Stimulated activated CD8-positive, alpha-beta memory T cell treated with anti-CD3 and anti-CD28 coated beads, Interleukin-7, amount 100 ng/mL, for 48 hours (primary cell): ENCODE measurements around the gene PBX3.

Experiments used
- DNase-seq, 2 donors: peaks; one replicate each; pipeline ENCODE4 v3.0.0-alpha.2; 2020; ENCODE audit warnings: low read depth in 1 of 2; ENCODE audit errors: extremely low read depth in 1 of 2

PBX3 gene

DNA sequence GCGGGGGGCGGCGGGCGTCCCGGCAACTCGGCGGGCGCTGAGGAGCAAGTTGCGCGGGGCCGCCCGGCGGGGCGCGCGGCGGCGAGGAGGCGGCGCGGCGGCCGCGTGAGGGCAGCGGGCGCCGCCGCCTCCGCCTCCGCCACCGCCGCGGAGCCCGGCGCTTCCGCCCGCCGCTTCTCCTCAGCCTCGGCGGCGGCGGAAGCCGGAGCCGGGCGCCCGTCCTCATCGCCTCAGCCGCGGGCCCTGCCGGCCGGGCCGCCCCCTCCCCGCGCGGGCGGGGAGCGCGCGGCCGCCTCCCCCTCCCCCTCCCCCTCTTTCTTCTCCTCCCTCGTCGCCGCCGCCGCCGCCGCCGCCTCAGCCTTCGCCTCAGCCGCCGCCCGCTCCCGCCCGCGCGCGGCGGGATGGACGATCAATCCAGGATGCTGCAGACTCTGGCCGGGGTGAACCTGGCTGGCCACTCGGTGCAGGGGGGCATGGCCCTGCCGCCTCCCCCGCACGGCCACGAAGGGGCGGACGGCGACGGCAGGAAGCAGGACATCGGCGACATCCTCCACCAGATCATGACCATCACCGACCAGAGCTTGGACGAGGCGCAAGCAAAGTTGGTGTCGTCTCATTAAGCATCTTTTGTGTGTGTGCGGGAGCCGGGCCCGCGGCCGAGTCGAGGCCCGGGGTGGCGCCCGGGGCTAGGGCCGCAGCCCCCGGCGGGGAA lies at the start of gene PBX3:
Gene PBX3 (plus strand): TSS at position 321 of the 712 bp plus-strand sequence.
- peak; percentile 5 to 26 for DNase-seq

DNA sequence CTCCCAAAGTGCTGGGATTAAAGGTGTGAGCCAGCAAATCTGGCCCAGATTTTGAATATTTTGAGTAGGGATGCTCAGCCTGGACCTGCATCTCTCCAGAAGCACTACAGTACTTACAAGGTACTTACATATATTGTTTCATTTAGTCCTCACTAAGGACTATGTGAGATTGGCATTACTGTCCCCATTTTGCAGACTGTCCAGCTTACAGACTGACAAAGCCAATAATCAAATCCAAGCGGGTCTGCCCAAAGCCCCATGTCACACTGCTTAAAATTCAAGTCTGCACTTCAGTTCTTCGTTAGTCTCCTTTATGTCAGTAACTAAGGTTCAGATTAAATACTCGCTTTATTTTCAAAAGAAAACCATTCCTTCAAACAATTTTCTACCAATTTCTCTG lies 47.3 kb upstream of the PBX3 start:
- DNase-seq: no peak

DNA sequence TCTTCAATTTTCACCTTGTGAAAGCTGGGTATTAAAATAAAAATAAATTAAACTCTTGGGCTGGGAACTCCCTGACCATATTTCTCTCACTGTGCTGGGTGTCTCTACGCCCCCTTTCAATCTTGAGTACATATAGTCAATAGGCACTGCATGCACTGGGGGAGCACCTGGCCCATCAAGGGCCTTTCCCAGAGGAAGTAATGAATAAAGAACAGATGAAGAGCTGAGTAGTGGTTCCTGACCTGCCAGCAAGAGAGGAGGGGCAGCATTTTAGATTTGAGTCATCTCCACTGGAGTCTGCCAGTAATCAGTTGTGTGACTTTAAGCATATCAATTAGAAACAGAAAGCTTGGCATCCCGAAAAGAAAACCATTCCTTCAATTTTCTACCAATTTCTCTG lies 46.4 kb upstream of the PBX3 start:
- DNase-seq: peak; percentile 6 to 29

DNA sequence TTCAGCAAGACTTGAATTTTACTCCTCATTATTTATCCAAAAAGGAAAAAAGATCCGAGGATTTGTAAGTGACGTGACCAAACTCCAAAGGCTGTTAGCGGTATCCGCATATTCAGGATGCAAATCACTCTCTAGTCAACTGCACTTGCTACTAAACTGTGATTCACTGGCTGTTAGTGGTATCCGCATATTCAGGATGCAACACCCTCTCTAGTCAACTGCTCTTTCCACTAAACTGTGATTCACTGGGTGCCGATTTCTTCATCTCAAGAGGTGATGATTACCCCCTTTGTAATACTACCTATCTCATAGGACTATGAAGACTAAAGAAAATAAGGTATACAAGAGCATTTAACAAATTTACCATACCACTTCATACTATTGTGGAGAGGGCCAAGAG lies 45.8 kb upstream of the PBX3 start:
- peak in 1 of 2 donors; percentile 25 for DNase-seq

DNA sequence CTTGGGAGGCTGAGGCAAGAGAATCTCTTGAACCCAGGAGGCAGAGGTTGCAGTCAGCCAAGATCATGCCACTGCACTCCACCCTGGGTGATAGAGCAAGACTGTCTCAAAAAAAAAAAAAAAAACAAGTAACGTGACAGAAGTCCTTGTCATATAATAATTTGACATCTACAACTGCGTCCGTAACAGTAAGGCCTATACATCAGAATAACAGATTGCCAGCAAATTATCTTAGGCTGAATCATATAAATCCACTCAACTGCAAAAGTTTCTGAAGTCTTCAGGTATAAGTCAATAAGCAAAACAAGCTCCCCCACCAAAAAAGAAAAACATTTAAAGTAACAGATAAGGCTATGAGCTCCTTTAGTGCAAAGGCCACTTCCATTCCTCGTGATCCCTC lies 43.5 kb upstream of the PBX3 start:
- no peak for DNase-seq

DNA sequence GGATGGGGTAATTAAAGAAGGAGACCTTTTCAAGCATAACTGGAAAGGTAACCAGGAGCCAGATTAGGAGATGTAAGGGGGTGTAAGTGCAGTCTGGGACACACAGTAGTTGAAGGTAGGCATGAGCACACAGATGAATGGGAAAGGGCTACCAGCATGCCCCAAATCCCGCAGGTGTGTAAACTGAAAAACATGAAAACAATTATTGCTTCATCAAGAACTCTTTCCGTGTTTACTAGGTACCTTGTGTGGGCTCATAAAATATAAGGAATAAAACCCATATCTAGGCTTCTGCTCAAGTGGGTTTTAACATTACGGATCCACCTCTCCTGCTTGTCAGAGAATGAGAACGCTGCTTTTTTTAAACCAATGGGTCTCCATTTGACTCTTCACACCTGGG lies 41.3 kb upstream of the PBX3 start:
- DNase-seq: no peak

DNA sequence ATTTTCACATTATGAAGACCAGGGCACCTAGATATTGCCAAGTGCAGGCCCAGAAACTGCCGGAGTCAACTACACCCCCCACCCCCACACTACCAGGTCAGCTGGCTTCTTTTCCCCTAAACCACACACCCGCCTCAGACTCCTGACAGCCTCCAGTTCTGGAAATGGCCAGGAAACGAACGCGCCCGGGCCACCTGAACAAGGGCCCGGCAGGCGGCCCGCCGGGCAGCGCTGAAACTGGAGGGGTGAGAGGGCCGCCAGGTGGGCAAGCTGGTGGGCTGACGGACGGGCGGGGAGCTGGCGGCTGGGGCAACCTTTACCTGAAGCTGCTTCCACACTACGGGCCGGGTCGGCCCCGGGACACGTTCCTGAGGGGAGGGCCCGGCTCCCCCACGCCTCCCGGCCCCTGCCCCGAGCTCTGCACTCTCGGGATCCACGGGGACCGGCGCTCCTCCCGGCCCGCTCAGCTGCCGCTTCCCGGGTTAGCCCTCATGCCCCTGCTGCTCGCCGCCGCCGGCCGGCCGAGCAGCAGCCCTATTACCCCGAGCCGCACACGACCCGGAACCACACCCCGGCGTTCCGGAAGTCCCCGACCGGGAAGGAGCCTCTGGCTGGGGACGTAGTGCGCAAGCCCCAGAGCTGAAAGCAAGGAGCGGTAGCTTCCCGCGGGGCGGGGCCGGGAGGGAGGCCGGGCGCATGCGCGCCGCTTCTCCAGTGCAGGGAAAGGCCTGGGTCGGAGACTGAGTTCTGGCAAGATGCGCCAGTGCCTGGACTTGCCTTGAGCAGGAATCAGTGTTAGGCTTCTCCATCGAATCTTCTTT lies 40.3 kb upstream of the PBX3 start, which contains the start of gene MAPKAP1:
Gene MAPKAP1 (minus strand): TSS at position 558 of the 821 bp plus-strand sequence. CDS start 34,634 bp downstream, outside the sequence.
- peak; percentile 88 to 92 for DNase-seq

DNA sequence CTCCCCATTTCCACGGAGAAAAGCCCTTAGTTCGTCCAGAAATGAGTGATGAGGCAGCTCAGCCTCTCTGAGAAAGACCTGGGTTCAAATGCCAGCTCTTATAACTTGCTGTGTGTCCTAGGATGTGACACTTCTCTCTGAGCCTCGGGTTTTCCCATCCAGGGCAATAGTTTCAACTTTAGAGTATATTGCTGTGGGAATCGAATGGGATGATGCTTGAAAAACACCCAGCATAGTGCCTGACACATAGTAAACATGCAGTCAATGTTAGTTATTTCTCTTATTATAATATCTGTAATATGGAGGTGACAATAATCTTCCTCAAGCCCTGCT lies 39.7 kb upstream of the PBX3 start:
- DNase-seq: no peak

DNA sequence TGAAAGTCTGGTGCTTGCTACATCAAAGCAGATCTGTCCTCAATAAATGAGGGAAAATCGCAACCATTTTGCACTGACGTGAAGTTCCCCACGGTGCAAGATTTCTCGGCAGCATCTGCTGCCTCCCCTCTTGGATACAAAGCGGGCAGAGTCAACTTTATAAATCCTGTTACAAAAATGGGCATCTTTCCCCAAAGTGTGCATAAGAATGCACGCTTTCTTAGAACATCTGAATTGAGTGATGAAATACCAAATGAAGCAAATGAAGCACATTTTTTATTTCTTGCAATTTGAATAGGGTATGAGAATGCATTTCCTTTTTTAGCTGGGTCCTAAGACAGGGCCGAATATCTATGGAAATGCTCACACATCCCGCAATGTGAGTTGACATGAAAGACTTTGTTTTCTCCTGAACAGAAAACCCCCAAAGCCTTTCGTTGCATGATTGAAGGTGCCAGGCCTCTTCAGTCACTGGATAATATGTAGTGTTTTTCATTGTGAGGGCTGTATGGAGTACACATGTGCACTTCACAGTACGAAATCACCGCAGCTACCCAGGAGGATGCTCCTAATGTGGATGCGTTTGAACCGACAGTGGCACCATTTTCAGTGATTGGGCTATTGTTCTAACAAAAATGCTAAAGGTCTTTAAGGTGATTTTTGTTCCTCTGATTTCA lies 20.6 kb upstream of the PBX3 start:
- no peak for DNase-seq

DNA sequence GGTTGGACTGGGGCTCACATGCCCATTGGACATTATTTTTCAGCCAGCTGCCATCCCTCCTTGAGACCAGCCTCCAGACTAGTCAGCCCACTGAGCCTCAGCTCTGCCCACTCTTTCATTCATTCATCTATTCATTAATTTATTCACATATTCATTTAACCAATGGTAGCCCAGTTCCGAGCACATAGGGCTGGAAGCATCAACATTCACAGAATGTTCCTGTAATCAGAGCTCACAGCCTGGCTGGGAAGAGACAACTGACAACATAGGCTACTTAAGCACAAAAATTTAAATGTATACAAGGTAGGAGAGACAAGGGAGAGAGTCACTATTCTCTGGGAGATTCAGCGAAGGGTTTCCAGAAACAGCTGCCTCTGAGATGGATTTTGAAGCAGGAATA lies 17.0 kb upstream of the PBX3 start:
- no peak for DNase-seq

DNA sequence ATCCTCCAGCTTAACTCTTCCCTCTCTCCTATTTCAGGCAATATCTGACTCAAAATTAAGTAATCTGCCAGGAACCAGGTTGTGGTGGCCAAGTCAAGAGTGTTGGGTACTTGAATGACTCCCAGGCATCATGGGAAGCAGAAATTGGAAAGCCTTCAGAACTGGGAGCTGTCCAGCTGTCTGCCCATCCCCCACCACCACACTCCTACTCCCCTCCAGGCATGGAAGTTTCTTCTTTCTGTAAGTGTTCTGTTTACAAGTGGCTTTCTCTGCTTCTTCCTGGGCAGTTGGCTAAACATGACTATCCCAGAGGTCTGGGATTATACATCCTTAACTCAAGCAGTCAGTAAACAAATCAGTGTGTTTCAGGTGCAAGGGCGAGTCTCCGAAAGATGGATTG lies 14.6 kb upstream of the PBX3 start:
- no peak for DNase-seq

DNA sequence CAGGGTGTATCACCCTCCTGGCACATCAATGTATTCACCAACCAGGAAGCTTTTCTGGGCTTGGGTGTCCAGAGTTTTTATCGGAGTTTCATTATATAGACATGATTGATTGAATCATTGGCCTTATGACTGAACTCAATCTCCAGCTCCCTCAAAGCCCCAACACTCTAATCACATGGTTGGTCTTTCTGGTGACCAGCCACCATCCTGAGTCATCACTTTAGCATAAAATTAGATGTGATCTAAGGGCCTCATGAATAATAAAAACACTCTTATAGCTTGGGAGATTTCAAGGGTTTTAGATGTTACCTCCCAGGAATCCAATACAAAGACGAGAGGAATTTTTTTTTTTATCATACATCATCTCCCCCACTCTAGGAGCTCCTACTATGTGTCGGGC lies 7.7 kb upstream of the PBX3 start:
- no peak for DNase-seq

DNA sequence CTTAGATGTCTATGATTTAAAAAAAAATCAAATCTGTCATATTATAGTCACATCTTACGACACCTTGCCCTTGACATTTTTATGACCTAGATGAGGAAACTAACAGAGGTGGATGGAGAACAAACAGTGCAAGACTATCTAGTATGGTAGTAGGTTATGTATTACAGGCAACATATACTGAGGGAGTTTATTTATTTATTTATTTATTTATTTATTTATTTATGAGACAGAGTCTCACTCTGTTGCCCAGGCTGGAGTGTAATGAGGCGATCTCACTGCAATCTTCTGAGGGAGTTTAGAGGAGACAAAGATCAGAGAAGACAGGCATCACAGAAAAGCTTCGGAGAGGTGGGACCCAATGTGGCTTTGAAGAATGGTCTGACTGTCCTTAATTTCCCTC lies 4.5 kb upstream of the PBX3 start:
- DNase-seq: no peak

DNA sequence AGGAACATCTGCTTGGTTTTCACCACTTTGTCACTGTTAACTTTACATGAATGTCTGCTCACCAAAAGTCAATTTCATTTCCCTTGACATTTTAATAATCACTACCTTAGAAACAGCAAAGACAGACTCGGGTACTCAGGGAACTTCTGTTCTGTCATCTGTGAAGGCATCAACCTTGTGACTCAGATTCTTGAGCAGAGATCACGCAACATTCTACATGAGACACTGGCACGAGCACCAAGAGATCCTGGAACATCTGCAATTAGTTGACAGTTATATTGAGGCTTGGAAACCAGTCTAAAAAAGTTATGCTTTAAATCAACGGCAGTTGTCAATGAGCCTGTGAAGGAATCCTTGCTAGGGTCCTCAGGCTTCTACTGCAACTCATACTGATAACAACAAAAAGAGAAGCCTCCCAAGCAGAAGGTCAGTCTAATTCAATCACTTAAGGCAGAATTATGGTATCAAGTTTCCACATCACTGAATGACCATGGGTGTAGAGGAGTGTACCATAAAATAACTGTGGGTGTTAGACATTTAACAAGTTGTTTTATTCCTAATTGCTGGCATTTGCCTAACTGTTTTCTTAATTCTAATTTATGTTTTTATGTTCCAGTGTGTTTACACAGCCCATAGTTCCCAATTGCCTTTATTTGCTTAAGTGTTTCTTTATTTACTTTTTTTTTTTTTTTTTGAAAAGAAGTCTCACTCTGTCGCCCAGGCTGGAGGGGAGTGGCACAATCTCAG lies 3.3 kb upstream of the PBX3 start:
- DNase-seq: no peak

DNA sequence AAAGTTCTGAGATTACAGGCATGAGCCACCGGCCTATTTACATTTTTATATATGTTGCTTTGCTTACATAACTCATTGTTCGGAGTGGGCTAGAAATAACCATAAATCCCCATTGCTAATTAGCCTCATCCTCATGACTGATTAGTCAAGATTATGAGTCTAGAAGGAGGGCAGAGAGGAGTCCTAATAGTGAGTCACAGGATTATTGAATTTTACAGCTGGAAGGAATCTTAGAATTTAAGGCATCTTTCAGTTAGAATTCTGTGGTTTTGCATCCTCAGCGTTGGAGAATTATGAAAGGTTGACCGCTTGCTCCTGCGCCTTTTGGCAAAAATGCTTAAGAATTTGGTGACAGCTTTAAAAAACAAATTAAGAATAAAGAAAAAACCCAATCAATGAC lies 2.6 kb upstream of the PBX3 start:
- DNase-seq: no peak

DNA sequence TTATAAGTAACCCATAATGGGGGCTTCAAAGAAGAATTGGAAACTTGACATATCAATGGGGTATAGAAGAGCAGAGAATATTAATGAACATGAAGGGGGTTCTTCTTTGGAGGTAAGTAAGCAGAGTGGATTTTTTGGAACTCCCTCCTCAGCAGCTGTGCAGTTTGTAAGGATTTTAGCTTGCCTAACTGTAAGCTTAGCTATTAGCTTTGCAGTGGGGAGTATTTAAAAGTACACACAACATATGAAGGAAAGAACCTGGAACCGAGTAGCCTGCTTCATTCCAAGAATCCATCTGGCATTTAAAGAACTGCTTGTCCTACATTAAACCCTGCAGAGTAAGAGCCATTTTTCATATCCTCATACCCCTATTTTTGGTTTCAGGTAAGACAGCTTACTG lies 2.2 kb upstream of the PBX3 start:
- DNase-seq: no peak

DNA sequence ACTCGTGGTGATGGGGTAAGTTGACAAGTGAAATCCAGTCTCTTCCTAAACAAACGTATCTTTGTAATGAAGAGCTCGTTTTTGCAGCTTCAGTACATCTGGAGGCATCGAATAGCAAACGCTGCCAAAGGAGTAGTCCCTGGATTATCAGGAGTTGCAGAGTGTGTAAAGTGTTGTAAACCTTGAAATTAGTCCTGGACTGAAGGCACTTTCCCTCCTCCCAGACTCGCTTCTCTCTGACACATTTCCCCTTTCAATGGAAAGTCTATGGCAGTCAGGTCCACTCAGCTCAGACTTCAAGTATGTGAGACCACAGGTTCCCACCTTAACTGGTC lies 1.5 kb upstream of the PBX3 start:
- DNase-seq: no peak

DNA sequence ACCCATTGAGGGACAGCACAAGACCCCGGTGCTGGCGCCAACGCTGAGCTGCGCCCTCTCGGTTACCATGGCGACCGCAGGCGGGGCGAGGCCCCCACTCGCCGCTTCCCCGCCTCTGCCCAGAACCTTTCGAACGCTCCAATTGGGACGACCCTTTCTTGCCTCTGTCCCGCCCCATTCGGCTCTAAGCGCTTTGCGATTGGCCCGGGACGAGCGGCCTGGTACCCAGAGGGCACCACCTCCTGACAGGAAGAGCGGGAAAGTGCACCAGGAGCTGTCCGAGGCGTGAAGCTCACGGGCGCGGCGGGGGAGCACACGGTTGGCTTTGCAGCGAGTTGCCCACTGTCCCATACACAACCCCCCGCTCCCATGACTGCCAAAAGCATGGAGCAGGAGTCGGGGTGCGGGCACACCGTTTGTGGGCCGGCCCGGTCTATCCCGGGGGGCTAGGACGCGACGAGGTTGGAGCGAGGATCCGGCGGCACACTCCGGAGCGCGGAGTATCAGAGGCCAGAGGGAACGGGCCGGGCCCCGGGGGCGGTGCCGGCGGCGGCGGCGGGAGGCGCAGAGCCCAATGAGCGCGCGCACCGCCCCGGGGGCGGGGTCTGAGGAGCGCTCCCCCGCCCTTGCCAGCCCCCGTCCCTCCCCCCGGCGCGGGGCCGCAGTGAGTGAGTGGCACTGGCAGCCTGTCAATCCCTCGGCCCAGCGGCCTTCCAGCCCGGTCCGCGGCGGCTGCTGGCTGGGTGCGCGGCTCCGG lies 978 bp upstream of the PBX3 start:
- peak; percentile 89 to 91 for DNase-seq

DNA sequence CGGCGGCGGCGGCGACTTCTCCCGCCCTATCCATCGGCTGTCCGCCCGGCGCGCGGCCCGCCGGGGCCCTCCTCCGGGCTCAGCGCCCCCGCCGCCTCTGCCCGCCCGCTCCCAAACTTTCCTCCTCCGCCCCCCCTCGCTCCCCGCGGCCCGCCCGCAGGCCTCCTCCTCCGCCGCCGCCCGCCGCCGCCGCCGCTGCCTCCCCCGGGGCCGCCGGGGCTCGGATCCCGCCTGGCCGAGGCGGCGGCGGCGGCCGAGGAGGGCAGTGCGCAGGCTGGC lies 460 bp upstream of the PBX3 start:
- no peak for DNase-seq

DNA sequence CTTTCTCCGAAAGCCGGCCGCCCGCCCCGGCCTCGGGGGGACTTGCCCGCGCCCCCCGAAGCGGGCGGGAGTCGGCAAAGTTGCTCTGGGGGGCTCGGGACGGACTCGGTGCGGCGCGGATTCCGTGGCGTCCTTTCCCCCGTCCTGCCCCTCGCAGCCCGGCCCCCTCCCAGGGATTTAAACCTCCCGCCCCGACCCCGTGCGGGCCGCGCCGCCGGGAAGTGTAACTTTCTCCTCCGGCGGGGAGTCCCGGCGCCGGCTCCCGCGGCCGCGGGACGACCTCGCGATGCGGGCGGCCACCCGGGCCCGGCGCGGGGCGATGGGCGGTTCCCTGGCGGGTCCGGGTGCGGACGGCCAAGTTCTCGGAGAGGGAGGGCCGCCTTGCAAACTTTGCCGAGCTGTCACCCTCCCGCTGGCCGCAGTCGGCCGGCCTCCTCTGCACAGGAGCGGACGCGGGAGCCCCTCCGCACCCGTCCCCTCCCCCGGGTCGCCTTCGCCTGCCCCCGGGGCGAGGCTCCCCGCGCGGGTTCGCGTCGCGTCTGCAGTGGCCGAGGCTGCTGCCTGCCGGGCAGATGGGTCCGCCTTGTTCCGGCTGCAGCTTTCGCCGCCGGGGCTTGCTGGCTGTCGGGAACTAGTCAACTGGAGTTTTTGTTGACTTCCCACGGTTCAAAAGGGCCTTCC lies 732 bp downstream of the PBX3 start:
- peak in 1 of 2 donors; percentile 2 for DNase-seq
